HEK293T (cell line): Measurements from ENCODE around the gene FAM217A.

Source experiments
- BHLHE40 ChIP-seq: fragments of 450-650 bp; IDR thresholded peaks from 2 replicates; pipeline ENCODE4 v1.6.1; 2016; ENCODE audit warnings: mild to moderate bottlenecking, moderate library complexity, borderline replicate concordance
- ELF4 ChIP-seq: fragments of 450-650 bp; IDR thresholded peaks from 2 replicates; pipeline ENCODE4 v1.6.1; 2017; ENCODE audit warnings: antibody characterized with exemption
- FOXA1 ChIP-seq: fragments of 450-650 bp; IDR thresholded peaks from 2 replicates; pipeline ENCODE4 v1.6.1; 2016; ENCODE audit warnings: mild to moderate bottlenecking
- FOXK2 ChIP-seq: fragments of 450-650 bp; IDR thresholded peaks from 2 replicates; pipeline ENCODE4 v1.6.1; 2016; ENCODE audit warnings: mild to moderate bottlenecking
- FOXM1 ChIP-seq: fragments of 450-650 bp; IDR thresholded peaks from 2 replicates; pipeline ENCODE4 v1.6.1; 2017; ENCODE audit warnings: mild to moderate bottlenecking, borderline replicate concordance
- HDGF ChIP-seq: fragments of 450-650 bp; IDR thresholded peaks from 2 replicates; pipeline ENCODE4 v1.6.1; 2017; ENCODE audit warnings: antibody characterized with exemption, borderline replicate concordance
- PKNOX1 ChIP-seq: fragments of 450-650 bp; IDR thresholded peaks from 2 replicates; pipeline ENCODE4 v1.6.1; 2016
- SP1 ChIP-seq: fragments of 450-650 bp; IDR thresholded peaks from 2 replicates; pipeline ENCODE4 v1.6.1; 2017
- SUZ12 ChIP-seq: fragments of 450-650 bp; IDR thresholded peaks from 2 replicates; pipeline ENCODE4 v1.6.1; 2016; ENCODE audit warnings: mild to moderate bottlenecking
- ZNF384 ChIP-seq: fragments of 450-650 bp; IDR thresholded peaks from 2 replicates; pipeline ENCODE4 v1.6.1; 2016

- TF ChIP-seq SP1 (no peak), BHLHE40 (no peak), ELF4 (no peak), HDGF (no peak), FOXM1 (no peak), FOXK2 (no peak), FOXA1 (no peak), SUZ12 (no peak), PKNOX1 (no peak), ZNF384 (no peak)
These were observed 34.7 kb upstream of the FAM217A start for GRCh38 chr6:4113649-4114048.
